H9 (cell line): ENCODE data around the gene NARF. TPM values are rescaled to one million over a fixed set of nuclear protein-coding genes. Genes with fewer than 3 reads are reported as not detected.

Source experiments
- DNase-seq: peaks from one replicate; pipeline ENCODE4 v3.0.0-alpha.2; 2017
- H2AFZ ChIP-seq: one replicate; pipeline ENCODE4 v1.6.1; 2013; ENCODE audit warnings: mild to moderate bottlenecking, low read length, control low read depth, moderate library complexity
- H2AK5ac ChIP-seq: 2 replicates; pipeline ENCODE4 v1.6.1; 2013; ENCODE audit warnings: low read length, control low read depth, mixed read lengths; ENCODE audit not compliant: insufficient read length
- H2BK120ac ChIP-seq: one replicate; pipeline ENCODE4 v1.6.1; 2013; ENCODE audit warnings: low read depth, mild to moderate bottlenecking, low read length, control low read depth, inconsistent platforms; ENCODE audit not compliant: poor library complexity, severe bottlenecking
- H2BK12ac ChIP-seq: 2 replicates; pipeline ENCODE4 v1.6.1; 2013; ENCODE audit warnings: low read length, control low read depth, mixed read lengths, low read depth; ENCODE audit not compliant: insufficient read length
- H2BK15ac ChIP-seq: 2 replicates; pipeline ENCODE4 v1.6.1; 2013; ENCODE audit warnings: low read depth, low read length, control low read depth
- H2BK20ac ChIP-seq: one replicate; pipeline ENCODE4 v1.6.1; 2013; ENCODE audit warnings: low read depth, mild to moderate bottlenecking, low read length, control low read depth, inconsistent platforms; ENCODE audit not compliant: poor library complexity, severe bottlenecking
- H2BK5ac ChIP-seq: 2 replicates; pipeline ENCODE4 v1.6.1; 2013; ENCODE audit warnings: low read length, control low read depth, mixed read lengths; ENCODE audit not compliant: insufficient read length
- H3K14ac ChIP-seq: 2 replicates; pipeline ENCODE4 v1.6.1; 2013; ENCODE audit warnings: low read length, control low read depth; ENCODE audit not compliant: insufficient read depth
- H3K18ac ChIP-seq: 2 replicates; pipeline ENCODE4 v1.6.1; 2013; ENCODE audit warnings: low read depth, mild to moderate bottlenecking, mixed read lengths, low read length, control low read depth; ENCODE audit not compliant: insufficient read length
- H3K23ac ChIP-seq: 2 replicates; pipeline ENCODE4 v1.6.1; 2013; ENCODE audit warnings: low read length, control low read depth, mixed read lengths, low read depth; ENCODE audit not compliant: insufficient read length
- H3K23me2 ChIP-seq: 2 replicates; pipeline ENCODE4 v1.6.1; 2013; ENCODE audit warnings: low read depth, mild to moderate bottlenecking, mixed read lengths, low read length, control low read depth; ENCODE audit not compliant: insufficient read length, poor library complexity, severe bottlenecking
- H3K27ac ChIP-seq: 2 replicates; pipeline ENCODE4 v1.5.1; 2013; ENCODE audit warnings: low read length, control low read depth, mixed read lengths, low read depth; ENCODE audit not compliant: insufficient read length
- H3K27me3 ChIP-seq: 2 replicates; pipeline ENCODE4 v1.6.1; 2013; ENCODE audit warnings: low read length, control low read depth, inconsistent platforms; ENCODE audit not compliant: insufficient read depth
- H3K4ac ChIP-seq: 2 replicates; pipeline ENCODE4 v1.6.1; 2013; ENCODE audit warnings: low read depth, mild to moderate bottlenecking, control low read depth, inconsistent platforms, low read length, moderate library complexity
- H3K4me1 ChIP-seq: 2 replicates; pipeline ENCODE4 v1.6.1; 2013; ENCODE audit warnings: low read length, control low read depth, inconsistent platforms; ENCODE audit not compliant: insufficient read depth
- H3K4me2 ChIP-seq: 2 replicates; pipeline ENCODE4 v1.6.1; 2013; ENCODE audit warnings: low read length, control low read depth, mixed read lengths; ENCODE audit not compliant: insufficient read length, insufficient read depth
- H3K56ac ChIP-seq: 2 replicates; pipeline ENCODE4 v1.6.1; 2013; ENCODE audit warnings: low read depth, mild to moderate bottlenecking, mixed read lengths, low read length, control low read depth; ENCODE audit not compliant: insufficient read length
- H3K79me1 ChIP-seq: 2 replicates; pipeline ENCODE4 v1.6.1; 2013; ENCODE audit warnings: low read depth, mild to moderate bottlenecking, moderate library complexity, low read length, control low read depth, inconsistent platforms; ENCODE audit not compliant: insufficient read depth, poor library complexity, severe bottlenecking
- H3K79me2 ChIP-seq: 2 replicates; pipeline ENCODE4 v1.6.1; 2013; ENCODE audit warnings: low read length, control low read depth, inconsistent platforms; ENCODE audit not compliant: insufficient read depth
- H3K9ac ChIP-seq: 2 replicates; pipeline ENCODE4 v1.6.1; 2013; ENCODE audit warnings: low read length, control low read depth, mixed read lengths; ENCODE audit not compliant: insufficient read length; ENCODE audit errors: extremely low read depth
- H3K9me3 ChIP-seq: one replicate; pipeline ENCODE4 v1.6.1; 2013; ENCODE audit warnings: low read depth, low read length, inconsistent platforms; ENCODE audit not compliant: control insufficient read depth
- H3T11ph ChIP-seq: one replicate; pipeline ENCODE4 v1.6.1; 2013; ENCODE audit warnings: mild to moderate bottlenecking, low read length, control low read depth, inconsistent platforms
- H4K20me1 ChIP-seq: one replicate; pipeline ENCODE4 v1.6.1; 2013; ENCODE audit not compliant: control insufficient read depth, insufficient read length, insufficient read depth
- H4K5ac ChIP-seq: 2 replicates; pipeline ENCODE4 v1.6.1; 2013; ENCODE audit warnings: low read depth, mild to moderate bottlenecking, mixed read lengths, low read length, control low read depth; ENCODE audit not compliant: insufficient read length
- H4K8ac ChIP-seq: replicated peaks from 2 replicates; pipeline ENCODE4 v1.6.1; 2013; ENCODE audit warnings: low read length, control low read depth, mixed read lengths, low read depth; ENCODE audit not compliant: insufficient read length
- H4K91ac ChIP-seq: 2 replicates; pipeline ENCODE4 v1.6.1; 2013; ENCODE audit warnings: low read depth, mild to moderate bottlenecking, moderate library complexity, mixed read lengths, low read length, control low read depth; ENCODE audit not compliant: insufficient read length
- H3K27ac Mint-ChIP-seq, 3 experiments: 2 replicates in 2 of 3; 3 replicates in 1 of 3; pipeline ENCODE4 v1.8.0; 2020 to 2021; ENCODE audit warnings: mixed read lengths in 3 of 3, mild to moderate bottlenecking in 1 of 3, moderate library complexity in 1 of 3
- H3K27me3 Mint-ChIP-seq: 2 replicates; pipeline ENCODE4 v1.8.0; 2021; ENCODE audit warnings: low read depth, mild to moderate bottlenecking, moderate library complexity, mixed read lengths
- H3K36me3 Mint-ChIP-seq, 3 experiments: 2 replicates in 2 of 3; 3 replicates in 1 of 3; pipeline ENCODE4 v1.8.0; 2020 to 2021; ENCODE audit warnings: low read depth in 3 of 3, mixed read lengths in 3 of 3; ENCODE audit not compliant: insufficient read depth in 1 of 3
- H3K4me1 Mint-ChIP-seq, 2 experiments: 2 replicates each; pipeline ENCODE4 v1.8.0; 2020; ENCODE audit warnings: mixed read lengths in 2 of 2
- H3K4me3 Mint-ChIP-seq, 2 experiments: 2 replicates in 1 of 2; 3 replicates in 1 of 2; pipeline ENCODE4 v1.8.0; 2020 to 2021; ENCODE audit warnings: mild to moderate bottlenecking in 2 of 2, mixed read lengths in 2 of 2, moderate library complexity in 1 of 2
- H3K9me3 Mint-ChIP-seq, 2 experiments: 2 replicates in 1 of 2; 3 replicates in 1 of 2; pipeline ENCODE4 v1.8.0; 2020; ENCODE audit warnings: mild to moderate bottlenecking in 2 of 2, mixed read lengths in 2 of 2, moderate library complexity in 1 of 2
- WGBS: extraction: QIAGEN DNeasy Blood & Tissue Kit; methylation state at CpG from one replicate; pipeline ENCODE4 v1.1.7; 2013; ENCODE audit warnings: missing lambda C conversion rate, low lambda C conversion rate, mixed read lengths; ENCODE audit not compliant: insufficient read length; ENCODE audit errors: extremely low coverage; 5-methylcytosine and 5-hydroxymethylcytosine counted together
- total RNA-seq: library from RNA; stranded (reverse); gene quantifications from 2 replicates; pipeline ENCODE4 v1.2.1, GENCODE V29; 2021
- TF ChIP-seq, protein P1 (sequence below): fragments of 200-600 bp; sonication (generic); conservative IDR thresholded peaks from 3 replicates; pipeline ENCODE4 v1.8.0; 2021; ENCODE audit warnings: antibody characterized with exemption, mild to moderate bottlenecking

Gene NARF
- total RNA-seq, 1 experiment from 2014 or later: 124 TPM

GRCh38 chr17:82440991-82441627, 17.4 kb upstream of the NARF start:
- Histone ChIP-seq H2BK5ac (no peak overlapping the region), H3K4me1 (no peaks in the 10 kb centered on the region; the same call in 1 of the 2 replicates), H3K56ac (no peak overlapping the region), H4K91ac (no peak overlapping the region), H3K23me2 (no peaks in the 10 kb centered on the region), H2BK12ac (no peak overlapping the region), H3K4me2 (no peak overlapping the region), H3K9me3 (no peaks in the 10 kb centered on the region), H2AFZ (no peak overlapping the region), H4K8ac (no peak overlapping the region), H4K5ac (no peak overlapping the region), H2BK15ac (no peak overlapping the region), H3K9ac (no peak overlapping the region), H3K23ac (no peak overlapping the region), H3K27ac (no peak overlapping the region), H2AK5ac (no peak overlapping the region), H3K79me1 (no peaks in the 10 kb centered on the region), H3K79me2 (no peaks in the 10 kb centered on the region), H3K14ac (no peak overlapping the region), H3T11ph (no peak overlapping the region), H3K27me3 (no peaks in the 10 kb centered on the region), H2BK120ac (no peak overlapping the region), H2BK20ac (no peak overlapping the region), H3K18ac (no peak overlapping the region), H3K4ac (no peak overlapping the region), H4K20me1 (no peaks in the 10 kb centered on the region)
- peaks cover 4 to 20% (median 13%) of the 10 kb centered on the region in 3 experiments; a peak in 6 of 7 replicates for H3K36me3 Mint-ChIP-seq
- no peak overlapping the region for H3K4me3 Mint-ChIP-seq
- H3K27me3 Mint-ChIP-seq: no peaks in the 10 kb centered on the region; the same call in 1 of the 2 replicates
- no CpG with 5 or more reads among the region's 17 CpGs for WGBS
- TF ChIP-seq, protein P1, sequence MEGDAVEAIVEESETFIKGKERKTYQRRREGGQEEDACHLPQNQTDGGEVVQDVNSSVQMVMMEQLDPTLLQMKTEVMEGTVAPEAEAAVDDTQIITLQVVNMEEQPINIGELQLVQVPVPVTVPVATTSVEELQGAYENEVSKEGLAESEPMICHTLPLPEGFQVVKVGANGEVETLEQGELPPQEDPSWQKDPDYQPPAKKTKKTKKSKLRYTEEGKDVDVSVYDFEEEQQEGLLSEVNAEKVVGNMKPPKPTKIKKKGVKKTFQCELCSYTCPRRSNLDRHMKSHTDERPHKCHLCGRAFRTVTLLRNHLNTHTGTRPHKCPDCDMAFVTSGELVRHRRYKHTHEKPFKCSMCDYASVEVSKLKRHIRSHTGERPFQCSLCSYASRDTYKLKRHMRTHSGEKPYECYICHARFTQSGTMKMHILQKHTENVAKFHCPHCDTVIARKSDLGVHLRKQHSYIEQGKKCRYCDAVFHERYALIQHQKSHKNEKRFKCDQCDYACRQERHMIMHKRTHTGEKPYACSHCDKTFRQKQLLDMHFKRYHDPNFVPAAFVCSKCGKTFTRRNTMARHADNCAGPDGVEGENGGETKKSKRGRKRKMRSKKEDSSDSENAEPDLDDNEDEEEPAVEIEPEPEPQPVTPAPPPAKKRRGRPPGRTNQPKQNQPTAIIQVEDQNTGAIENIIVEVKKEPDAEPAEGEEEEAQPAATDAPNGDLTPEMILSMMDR: no peak
- H3K9me3 Mint-ChIP-seq: no peaks in the 10 kb centered on the region; a peak in 1 of 5 replicates
- peak overlapping the region in 1 of 3 experiments; percentile 91; a peak in 2 of 7 replicates for H3K27ac Mint-ChIP-seq
- peaks cover 7 to 21% of the 10 kb centered on the region in 2 experiments for H3K4me1 Mint-ChIP-seq
- DNase-seq: no peak
